Effector CD4-positive, alpha-beta T cell (primary cell): ENCODE results near the gene PSME1.

ENCODE experiments used
- DNase-seq: peaks from one replicate; pipeline ENCODE4 v3.0.0-alpha.2; 2020

PSME1 gene

DNA sequence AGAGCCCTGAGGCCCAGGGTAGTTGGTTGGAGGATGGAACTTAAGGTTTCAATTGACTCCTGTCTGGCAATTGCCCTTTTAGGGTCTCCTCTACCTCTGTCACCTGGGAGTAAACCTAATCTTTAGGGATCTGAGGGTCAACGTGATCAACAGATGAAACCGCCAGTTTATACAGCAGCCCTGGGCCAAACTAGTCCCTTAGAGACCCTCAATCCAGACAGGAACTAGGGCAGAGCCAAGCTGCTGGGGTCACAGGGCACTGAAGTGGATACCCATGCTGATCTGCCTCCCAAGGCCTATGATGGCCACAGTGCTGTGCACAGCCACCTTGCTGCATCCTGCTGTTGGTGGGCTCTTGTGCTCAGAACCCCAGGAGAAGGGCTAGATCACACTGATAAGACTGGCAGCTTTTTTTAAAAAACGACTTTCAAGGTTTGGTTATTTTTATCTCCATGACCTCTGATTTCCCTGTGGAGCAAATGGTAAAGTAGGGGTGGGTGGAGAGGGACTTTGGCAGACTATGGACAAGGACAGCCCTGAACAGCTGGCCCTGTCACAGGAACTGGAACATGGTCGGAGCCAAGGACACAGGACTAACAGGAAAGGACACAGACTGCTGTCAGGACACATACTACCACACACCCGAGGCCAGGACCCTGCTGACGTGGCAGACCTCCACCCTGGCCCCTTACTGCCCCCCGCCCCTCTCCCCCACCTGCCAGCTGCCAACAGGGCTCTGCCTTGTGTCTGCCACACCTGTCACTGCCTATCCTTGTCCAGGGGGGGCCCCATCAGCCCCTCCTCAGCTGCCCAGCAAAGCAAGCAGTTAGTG lies 5.1 kb upstream of the PSME1 start:
- DNase-seq = no peak

DNA sequence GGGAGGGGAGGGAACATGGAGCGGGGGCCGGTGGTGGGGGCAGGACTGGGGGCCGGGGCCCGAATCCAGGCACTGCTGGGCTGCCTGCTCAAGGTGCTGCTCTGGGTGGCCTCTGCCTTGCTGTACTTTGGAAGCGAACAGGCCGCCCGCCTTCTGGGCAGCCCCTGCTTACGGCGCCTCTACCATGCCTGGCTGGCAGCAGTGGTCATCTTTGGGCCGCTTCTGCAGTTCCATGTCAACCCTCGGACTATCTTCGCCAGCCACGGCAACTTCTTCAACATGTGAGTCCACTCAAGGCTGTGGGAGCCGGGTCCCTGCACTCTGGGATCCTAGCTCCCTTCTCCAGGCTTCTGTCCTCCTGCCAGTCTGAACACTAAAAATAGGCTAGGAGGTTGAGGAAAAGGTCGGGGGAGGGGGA lies 4.4 kb upstream of the PSME1 start:
- DNase-seq = no peak

DNA sequence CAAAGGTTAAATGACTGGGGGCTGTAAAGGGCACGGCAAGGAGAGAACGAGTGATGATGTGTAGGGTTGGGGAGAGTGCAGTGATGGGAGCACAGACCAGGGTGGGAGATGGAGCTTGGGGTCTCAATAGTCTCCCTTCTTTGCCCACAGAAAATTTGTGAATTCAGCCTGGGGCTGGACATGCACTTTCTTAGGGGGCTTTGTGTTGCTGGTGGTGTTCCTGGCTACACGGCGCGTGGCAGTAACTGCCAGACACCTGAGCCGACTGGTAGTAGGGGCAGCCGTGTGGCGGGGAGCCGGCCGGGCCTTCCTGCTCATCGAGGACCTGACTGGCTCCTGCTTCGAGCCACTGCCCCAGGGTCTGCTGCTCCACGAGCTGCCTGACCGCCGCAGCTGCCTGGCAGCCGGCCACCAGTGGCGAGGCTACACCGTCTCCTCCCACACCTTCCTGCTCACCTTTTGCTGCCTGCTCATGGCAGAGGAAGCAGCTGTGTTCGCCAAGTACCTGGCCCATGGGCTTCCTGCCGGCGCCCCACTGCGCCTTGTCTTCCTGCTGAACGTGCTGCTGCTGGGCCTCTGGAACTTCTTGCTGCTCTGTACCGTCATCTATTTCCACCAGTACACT lies 3.8 kb upstream of the PSME1 start:
- no peak for DNase-seq

DNA sequence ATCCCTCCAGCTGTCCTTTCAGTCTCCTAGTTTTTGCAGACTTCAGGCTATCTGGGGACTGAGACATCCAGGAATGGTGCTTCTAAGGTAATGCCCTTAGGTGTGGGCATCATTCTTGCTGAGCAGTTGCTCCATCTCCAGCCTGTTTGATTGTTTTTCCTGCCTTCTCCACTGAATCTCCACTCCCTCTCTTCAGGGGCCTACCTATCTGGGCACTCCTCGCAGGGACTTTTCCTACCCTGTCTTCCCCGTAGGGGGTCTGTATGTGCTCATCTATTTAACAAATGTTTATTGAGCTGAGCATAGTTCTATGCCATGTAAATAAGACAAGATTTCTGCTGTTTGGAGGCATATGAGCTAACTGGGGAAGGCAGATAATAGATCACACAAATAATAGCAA lies 3.0 kb upstream of the PSME1 start:
- no peak for DNase-seq

DNA sequence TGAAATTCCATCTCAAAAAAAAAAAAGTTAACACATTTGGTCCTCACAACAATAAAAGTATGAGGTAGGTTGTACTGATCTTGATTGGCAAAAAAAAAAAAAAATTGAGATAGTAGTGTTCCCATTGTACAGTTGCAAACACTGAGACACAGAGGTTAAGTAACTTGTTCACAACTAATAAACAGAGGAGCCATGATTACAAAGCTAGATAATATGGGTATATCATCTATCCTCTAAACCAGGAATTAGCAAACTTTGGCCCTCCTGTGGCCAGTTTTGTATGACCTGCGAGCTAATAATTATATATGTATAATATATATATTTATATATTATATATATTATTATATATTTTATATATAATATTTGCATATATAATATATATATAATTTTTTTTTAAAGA lies 2.3 kb upstream of the PSME1 start:
- DNase-seq = no peak

DNA sequence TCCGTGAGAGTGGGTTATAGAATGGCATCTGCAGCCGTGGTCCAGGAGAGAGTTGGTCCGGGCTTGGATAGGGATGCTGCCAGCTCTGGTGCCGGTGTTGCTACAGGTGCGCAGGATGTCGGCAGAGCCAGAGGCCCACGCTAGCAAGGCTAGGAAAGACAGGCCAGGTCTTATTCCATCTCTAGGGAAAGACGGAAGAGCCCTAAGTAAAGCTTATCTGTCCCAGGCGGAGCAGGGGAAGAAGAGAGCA lies 485 bp upstream of the PSME1 start:
- DNase-seq = no peak

DNA sequence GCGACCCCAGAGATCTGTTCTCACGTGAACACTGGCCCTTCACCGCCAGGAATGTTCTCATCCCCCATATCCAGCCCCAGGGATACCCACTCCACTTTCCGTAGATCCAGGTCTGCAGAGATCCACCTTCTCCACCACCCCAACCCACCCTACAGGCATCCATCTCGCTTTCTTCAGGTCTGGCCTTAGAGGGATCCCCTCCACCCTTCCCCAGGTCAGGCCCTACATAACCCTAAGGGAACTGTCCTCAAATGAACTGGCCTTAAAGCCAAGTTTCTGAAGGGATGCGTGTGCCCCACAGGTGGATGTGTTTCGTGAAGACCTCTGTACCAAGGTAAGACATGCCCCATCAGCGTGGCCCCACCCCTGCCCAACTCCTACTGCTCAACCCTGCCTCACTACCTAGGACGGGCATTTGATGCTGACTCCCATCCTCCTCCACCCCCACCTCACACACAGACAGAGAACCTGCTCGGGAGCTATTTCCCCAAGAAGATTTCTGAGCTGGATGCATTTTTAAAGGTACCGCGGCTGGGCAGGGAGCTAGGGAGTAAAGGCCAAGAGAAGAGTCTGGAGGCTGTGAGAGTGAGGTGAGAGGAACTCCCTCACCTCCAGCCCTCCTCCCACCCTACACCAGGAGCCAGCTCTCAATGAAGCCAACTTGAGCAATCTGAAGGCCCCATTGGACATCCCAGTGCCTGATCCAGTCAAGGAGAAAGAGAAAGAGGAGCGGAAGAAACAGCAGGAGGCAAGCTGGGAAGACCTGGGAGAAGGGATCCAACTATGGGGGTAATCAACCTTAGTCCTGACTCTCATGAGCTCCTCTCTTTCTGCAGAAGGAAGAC lies 912 bp downstream of the PSME1 start:
- no peak for DNase-seq

DNA sequence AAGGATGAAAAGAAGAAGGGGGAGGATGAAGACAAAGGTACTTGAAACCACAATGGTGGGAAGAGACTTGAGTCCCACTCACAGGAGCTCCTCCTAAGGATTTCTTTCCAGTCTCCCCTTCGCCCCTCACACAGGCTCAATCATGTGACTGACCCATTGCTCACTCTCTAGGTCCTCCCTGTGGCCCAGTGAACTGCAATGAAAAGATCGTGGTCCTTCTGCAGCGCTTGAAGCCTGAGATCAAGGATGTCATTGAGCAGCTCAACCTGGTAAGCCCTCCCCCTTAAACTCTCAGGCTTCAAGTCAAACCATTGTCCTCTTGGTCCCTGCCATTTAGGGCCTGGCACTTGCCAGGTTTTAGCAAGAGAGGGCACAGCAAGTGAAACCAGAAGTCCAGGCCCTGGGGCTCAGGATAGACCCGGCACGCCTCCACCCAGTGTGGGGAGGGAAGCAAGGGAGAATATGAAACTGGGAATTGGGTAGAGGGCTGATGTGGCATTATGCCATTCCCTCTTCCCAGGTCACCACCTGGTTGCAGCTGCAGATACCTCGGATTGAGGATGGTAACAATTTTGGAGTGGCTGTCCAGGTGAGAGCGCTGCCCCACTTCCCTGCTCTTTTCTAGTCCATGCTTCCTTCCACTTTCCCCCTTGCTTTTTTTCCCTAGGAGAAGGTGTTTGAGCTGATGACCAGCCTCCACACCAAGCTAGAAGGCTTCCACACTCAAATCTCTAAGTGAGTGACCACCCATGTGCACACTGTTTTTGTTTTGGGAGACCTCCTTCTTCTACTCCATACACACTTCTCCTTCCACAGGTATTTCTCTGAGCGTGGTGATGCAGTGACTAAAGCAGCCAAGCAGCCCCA lies 1.8 kb downstream of the PSME1 start:
- no peak for DNase-seq

DNA sequence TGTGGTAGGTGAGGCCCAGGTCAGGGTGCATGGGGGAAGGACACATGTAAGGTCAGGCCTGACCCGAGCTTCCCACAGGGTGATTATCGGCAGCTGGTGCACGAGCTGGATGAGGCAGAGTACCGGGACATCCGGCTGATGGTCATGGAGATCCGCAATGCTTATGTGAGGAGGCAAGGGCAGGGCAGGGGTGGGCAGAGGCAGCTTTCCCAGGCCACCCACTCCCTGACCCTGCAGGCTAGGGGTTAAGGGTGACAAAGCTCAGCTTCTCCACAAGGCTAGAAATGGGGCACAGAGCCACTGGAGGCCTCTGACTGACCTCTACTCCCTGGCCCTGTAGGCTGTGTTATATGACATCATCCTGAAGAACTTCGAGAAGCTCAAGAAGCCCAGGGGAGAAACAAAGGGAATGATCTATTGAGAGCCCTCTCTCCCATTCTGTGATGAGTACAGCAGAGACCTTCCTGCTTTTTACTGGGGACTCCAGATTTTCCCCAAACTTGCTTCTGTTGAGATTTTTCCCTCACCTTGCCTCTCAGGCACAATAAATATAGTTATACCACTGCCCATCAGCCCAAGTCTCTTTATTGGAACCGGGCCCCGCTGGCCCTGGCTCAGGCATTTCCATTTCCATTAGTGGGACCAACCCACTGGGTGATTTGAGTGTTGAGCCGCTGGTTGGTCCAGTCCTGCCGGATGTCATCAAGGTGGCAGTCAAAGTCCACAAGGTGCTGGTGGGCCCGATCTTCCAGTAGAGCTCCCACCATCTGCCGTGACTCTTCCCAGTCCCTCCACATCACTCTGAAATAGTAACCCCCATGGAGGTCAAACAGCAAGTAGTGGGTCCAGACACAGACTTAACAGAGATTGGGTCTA lies 2.6 kb downstream of the PSME1 start:
- DNase-seq = no peak

DNA sequence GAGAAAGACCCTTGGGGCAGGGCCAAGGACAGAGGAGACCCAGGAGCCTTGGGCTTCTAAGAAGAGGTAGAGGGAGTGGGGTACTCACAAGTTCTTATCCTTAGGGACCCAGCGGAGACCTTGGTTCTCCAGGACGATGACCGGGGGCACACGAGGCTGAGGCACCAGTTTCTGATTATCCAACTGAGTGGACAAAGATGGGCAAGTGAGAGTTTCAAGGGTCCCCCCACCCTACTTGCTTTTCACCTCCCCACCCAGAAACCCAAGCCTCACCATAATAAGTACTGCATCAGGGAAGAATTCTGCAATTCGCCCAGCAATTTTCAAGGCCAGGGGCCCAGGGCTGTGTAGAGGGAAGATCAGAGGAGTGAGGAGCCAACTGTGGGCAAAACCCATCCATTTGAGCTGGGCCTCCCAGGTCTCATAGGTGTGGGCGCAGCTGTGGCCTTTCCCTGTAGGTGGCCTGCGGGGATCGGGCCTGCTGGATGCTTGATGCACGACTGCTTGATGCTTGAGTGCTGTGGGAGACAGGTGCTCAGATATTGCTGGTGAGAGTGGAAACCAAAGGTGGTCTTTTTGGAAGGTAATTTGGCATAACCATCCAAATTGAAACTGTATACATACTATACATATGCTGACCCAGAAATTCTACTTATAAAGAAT lies 3.4 kb downstream of the PSME1 start:
- DNase-seq = no peak

DNA sequence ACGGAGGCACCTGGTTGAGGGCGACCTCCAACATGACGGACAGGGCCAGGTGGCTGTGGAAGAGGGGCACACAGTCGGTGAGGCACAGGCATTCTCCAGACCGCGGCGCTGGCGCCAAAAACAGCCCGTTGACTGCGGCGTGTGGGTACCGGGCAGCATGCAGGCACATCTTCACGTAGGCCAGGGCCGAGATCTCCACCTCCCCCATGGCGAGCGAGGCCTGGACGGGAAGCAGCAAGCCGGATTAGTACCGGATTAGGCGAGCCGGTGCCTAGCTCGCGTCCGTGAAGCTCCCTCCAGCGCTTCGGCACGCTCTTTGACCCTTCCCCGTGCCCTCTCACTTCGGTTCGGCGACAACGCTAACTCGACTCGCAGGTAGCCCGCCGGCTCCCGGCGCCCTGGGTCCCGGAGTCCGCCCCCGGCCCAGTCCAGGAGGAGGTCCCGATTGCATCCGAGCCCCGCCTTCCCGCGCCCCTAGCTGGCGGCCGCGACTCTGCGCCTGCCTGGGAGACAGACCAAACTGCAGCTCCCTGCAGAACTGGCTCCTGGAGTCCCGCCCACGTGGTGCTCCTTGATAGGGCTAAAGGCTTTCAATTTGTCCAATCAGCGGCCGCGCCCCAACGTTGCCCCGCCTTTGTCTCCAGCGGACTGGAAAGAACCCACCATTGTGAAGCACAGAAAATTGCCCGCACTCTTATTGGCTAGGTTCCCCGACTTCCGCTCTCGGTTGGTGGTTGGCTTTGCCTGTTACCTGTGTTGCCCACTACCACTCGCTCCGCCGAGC lies 5.3 kb downstream of the PSME1 start, which contains the start of gene EMC9:
Gene EMC9, minus strand, starts transcription at position 495 of the 784 bp plus-strand sequence. Its CDS starts 287 bp downstream, at position 208.
- peak; percentile 99 for DNase-seq

DNA sequence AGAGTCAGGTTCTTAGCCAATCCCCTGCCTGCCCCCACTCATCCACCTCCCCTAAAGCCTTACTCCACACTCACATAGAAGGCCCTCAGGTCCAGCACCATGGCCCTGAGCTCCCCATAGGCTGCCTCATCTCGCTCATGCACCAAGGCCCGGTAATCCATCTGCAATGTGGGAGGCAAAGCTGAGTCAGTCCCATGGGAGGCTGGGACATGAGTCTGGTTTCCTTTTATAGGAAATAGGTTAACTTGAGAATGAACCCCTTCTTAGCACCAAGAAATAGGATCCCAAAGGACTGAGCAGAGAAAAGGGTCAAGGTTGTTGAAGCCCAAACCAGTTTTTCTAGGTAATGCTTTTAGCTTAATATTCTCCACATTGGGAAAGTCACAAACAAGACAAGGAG lies 7.5 kb downstream of the PSME1 start:
- no peak for DNase-seq

DNA sequence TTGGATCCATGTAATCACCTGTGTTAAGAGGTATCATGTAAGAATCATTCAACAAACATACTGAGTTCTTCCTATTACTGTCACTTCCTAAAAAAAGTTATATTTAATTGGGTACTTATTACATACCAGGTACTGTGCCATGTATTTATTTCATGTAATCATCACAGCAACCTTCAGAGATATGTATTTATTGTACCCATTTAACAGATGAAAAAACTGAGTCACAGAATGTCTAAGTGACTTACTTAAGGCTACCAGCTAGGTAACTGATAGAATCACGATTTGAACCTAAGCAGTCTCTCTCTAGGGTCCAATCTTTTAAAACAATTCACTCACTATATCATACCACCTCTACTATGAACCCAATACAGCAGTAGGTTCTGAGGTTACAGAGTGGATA lies 8.5 kb downstream of the PSME1 start:
- no peak for DNase-seq

DNA sequence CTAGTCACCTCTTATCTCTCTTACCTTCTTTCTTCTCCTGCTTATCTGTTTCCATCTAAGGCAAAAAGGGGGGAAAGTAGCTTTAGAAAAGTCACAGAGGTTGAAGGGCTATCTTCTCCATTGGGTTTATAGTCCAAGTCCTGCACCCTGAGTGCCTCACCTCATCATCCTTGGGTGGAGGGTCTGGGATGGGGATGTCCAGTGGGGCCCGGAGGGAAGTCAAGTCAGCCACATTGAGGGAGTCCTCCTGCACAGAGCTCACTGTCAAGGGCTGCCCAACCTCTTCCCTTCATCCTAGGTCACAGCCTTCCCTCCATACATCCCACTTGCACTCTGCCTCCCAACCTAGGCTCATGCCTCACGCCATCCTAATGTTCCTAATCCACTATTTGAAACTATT lies 9.2 kb downstream of the PSME1 start:
- DNase-seq = no peak

DNA sequence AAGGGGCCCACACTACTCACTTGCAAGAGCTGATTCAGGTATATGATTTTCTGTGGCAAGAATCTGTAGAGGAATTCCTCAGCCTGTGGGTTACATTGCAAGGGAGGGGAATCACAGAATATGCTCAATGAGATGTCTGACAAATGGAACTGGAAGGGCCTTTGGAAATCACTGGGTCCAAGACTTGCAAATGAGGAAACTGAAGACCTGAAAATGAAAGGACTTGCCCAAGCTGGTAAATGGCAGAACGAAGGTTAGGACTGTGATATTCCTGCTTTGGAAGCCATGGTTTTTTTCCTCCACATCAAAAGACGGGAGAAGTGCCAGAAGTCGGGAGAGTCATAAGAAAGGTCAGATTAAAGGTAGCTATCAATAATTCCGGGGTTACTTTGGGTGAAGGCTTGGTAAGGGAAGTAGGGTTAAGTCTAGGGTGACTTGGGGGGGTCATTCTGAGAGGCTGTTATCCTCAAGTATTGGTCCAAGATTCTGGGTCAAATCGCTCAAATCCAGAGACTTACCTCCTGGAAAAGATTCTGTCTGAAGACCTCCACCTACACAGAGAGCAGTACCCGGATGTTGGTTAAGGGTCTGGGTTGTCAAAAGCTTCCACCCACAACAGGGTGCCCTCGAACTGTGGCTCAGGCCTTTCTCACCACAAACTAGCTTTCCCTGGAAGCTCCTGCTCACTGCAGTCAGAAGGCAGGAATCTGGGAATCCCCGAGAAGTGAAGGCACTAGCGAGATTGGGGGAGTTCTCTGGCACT lies 9.9 kb downstream of the PSME1 start:
- DNase-seq = no peak

DNA sequence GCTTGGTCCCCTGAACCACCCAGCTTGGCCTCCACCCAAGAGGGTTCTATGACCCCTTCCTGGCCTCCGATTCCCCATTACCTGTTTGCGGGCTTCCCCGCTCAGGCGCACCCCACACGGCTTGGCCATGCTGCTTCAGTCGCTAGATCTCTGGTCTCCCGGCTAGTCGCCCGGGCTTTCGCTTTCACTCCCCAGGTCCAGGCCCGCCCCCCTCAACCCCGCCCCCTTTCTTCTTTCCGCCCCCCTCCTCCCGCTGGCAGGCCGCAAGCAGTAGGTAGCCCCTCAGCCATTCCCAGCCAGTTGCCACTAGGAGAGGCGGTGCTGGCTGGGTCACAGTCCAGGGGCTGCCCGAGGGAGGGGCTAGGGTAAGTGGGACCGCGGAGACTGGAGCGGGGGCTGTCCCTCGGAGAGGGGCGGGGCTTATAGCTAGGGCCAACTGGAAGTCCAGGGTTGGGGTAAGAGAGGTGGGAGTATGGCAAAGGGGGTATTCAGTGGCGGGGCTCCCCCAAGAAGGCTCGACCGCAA lies 10.5 kb downstream of the PSME1 start, which contains the start of gene PSME2:
Gene PSME2, minus strand, starts transcription at position 158 of the 525 bp plus-strand sequence. Its CDS starts 29 bp downstream, at position 129.
- DNase-seq = peak; percentile 78

DNA sequence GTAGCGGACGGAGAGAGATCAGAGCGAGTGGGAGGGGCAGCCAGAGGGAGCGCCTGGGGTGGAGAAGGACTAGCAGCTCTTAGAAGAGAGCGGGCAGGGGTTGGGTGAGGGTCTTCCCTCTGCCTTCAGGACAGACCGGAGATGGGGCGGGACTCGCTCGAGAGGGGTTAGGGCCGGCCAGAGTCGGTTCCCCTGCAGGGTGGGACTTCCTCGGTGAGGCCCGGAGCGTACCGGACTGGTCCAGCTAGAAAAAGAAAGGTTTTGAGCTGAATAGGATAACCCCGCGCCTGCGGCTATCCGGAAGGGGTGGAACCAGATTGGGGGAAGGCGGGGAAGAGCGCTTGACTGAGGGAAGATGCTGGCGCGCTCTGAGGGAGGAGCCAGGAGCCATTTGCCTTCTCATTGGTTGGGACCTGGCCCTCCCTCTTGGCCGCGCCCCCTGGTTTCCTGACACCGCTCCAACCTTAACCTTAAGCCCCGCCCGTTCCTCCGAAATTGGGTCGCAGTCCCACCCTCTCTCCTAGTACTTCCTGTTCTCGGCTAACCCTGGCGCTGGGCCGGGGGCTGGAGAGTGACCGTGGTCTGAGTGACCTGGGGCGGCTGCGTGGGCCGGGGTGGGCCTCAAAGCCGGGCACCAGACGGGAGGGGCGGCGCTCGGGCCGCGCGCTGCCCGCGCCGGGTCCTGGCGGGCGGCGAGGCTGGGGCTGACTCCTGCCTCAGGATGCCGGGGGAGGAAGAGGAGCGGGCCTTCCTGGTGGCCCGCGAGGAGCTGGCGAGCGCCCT lies 11.2 kb downstream of the PSME1 start, which contains the start of gene RNF31:
Gene RNF31, plus strand, starts transcription at position 521 of the 783 bp plus-strand sequence. Its CDS starts 201 bp downstream, at position 722.
- peak; percentile 96 for DNase-seq
